Raji (cell line): ENCODE results near the gene FER1L5.

Experiments used
- POLR2A ChIP-seq: IDR thresholded peaks from 2 replicates; pipeline ENCODE4 v1.6.1; 2011; ENCODE audit warnings: low read depth, low read length, control low read depth; ENCODE audit not compliant: insufficient read depth

Gene FER1L5

DNA sequence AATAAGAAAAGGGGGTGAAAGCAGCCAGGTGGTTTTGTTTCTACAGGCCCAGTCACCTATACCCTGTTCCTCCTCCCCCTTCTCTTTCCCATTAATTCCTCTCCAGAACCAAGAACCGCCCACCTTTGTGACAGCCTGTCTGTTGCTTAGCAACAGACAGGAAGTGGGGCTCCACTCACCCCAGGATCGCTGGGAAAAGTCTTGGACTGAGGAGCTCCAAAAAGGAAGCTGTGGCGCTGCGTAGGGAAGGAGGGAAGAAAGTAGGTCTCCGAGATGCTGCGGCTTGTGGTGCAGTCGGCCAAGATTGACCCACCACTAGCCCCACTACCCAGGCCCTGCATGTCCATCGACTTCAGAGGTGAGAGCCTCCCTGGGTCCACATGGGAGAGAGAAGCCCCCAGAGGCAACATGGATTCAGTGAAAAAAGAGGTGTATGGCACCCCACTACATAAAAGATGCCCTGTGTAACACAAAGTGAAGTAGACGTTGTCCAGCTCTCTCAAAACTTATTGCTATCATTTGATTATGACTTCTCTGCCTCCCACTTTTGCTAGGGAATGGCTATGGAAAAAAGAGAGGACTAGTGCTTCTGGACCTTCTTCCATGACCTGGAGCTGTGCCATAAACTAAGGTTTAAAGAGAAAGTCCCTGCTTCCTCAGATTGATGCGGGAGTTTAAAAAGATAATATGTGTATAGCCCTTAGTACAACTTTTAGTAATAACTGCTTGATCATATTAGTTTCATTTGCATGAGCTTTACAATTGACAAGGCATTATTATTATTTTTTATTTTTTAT lies at the start of gene FER1L5:
Gene FER1L5, plus strand, starts transcription at position 201 of the 797 bp plus-strand sequence. Its CDS starts 73 bp downstream, at position 274.
- no peak for TF ChIP-seq POLR2A

DNA sequence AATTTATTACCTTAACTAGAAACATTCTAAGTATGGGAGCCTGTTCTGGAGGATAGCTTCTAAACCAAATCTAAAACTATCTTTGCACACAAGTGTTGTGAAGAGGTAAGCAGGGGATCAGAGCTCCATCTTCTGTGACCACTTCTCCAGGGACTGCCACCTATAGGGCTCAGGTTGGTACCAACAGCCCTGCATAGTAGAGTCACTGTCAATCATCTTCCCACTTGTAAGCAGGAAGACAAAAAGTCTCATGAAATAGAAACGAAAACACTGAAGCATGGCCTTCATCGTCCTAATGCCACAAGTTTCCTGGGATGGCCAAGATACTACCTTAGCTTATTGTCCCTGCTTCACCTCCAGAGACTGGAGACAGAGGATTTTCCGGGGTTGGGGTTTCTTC lies 48.3 kb upstream of the FER1L5 start:
- no peak for TF ChIP-seq POLR2A

DNA sequence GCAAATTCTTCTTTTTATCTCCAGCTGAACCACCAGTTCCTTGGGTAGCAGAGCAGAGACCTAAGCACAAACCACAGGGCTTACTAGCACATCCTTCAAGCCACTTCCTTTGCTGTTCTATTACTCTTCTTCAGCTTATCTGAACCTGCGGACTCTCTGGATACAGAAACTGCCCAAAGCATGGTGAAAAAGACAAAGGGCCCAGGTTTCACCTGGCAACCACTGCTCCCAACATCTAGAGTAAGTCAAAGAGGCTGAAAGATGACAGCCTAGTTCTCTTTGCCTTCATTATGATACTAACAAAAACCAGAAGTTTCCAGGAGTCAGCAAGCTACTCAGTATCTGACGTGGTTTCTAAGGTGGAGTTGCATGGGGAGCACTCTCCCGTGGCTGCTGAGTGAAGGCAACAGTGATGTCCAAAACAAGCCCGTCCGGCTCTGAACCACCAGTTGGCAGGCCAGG lies 47.8 kb upstream of the FER1L5 start:
- TF ChIP-seq POLR2A = no peak

DNA sequence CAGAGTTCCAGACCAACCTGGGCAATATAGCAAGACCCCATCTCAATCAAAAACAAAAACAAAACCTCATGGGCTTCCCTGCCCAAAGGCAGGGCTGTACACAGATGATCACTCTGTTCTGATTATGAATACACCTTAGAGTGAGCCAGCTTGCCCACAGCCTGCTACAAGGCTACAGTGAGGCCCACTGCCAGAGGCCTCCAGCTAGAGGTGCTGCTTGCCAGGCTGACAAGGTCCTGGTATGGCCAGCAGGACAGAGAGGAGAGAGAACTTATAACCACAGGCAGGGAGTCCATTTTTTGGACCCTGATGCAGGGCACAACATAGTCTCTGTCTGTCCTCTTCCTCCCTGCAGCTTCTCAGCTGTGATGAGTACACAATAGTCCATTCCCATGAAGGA lies 46.0 kb upstream of the FER1L5 start:
- TF ChIP-seq POLR2A = no peak

DNA sequence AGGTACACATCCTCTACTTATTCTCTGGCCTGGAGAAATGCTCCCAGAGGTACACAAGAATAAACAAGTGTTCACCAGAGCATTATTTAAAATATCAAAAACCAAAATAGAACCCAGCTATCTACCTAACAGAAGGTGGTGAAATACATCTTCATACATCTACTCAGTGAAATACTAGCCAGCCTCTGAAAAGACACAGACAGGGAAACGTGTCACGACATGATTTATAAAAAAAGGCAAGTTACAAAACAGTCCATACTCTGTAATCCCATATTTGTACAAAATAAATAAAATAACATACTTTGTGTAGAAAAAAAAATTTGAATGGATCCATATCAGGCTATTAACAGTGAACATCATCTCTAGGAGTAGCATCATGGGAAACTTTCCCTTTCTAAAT lies 42.6 kb upstream of the FER1L5 start:
- no peak for TF ChIP-seq POLR2A

DNA sequence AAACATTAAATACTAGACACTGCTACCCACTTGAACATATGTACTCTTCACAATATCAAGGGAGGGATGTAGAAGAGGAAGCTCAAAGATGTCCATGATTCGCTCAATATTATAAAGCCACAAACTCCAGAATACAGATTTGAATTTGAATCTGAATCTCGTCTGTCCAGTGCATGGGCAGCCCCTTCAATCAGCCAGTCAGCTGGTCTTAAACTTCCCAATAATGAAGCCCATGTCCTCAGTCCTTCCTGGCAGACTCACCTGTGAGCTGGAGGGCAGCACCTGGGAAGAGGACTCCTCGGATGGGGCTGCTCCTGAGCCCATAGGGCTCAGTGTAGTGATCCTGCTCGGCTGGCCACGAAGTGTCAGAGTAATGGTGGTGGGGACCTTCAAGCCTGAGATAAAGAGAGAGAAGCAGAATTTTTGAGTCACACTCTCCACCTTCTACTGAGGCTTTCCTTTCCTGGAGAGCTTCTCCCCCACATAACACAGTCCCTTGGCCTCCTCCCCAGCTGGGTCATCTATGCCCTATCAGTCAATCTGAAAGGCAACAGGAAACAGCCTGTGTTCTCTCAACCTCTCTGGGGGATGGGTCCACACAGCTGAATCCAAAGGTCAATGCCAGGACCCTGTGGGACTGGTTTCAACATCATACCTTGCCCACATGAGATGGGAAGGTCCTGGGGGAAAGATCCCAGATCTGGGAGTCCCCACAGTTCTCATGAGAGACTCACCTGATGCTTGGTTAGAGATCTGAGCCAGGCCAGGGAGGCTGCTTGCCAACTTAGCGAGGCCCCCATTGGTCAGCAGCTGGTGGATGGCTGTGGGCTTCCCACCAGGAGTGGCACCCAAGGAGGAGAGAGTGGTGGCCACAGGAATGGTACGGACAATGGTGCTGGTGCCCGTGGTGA lies 40.9 kb upstream of the FER1L5 start:
- TF ChIP-seq POLR2A = no peak

DNA sequence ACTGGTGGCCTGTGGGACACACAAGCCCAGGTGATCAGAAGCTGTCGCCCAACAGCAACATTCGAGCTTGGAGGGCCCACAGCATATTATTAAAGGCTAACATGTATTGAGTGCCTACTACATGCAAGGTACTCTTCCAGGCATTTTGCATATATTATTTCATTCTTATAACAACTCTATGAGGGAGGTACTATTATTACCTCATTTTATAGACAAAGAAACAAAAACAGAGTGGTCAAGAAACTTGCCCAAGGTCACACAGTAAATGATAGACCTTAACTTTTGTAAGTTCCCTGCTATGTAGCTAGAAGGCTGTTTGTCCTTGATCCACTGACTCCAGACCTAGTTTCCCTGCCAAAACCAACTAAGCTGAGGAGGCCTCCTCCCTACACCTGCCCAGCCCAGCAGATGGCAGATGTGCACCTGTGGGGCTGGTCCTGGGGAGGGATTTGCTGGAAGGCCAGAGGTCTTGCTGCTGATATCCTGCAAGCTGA lies 40.2 kb upstream of the FER1L5 start:
- TF ChIP-seq POLR2A = no peak

DNA sequence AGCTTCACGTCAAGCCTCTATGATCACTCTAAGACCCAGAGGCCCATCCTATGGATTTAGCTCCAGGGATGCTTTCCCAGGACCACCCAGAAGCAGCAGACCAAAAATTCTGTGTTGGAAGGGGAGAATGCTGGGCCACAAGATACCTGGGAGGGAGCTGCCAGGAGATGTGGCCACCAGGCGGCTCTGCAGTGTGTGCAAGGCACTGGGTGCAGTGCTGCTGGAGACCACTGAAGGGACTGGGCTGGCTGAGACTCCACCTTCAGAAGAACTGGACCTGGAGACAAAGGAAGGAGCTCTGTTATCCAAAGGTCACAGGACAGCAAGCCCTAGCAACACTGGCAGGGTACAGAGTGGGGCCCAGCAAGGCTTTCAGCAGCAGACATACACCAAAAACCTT lies 38.5 kb upstream of the FER1L5 start:
- no peak for TF ChIP-seq POLR2A

DNA sequence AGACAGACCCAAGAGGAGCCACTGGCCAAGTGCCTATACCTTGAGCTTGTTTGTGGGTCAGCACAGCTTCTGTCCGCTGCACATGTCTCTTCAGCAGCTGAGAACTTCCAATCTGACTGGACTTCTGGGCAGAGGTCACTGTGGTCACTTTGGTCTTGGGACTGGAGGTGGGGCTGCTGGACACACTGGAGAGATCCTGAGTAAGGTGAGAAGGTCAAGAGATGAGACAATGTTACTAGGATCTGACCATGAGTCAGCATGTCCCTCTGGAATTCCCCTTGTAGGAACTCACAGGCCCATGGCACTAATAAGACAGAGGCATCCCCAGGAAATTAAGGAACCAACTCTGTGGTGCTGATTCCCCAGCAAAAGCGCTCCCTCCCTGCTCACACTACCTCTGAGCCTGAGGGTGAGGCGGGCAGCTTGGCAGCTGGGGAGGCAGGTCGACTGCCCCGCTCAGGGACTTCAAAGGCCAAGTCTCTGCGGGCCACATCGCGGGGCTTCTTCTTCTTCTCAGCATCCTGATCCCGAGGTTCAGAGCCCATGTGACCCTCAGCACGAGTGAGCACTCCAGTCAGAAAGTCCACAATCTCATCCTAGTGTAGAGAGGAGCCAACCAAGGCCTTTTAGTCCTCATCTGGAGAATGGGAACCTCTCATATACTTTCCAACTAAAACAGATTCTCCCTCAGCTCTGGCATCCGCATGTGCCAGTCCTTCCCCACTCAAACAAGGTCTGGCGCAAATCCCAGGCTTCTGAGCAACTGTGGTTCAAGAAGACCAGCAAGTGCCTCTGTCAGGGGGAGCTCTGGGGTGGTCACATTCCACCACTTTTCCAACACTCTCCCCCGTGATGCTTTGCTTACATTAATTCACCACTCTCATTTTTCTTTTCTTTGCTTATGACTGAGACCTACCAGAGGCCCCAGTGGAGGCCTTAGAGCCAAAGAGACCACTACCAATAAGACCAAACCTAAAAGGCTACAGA lies 33.8 kb upstream of the FER1L5 start:
- TF ChIP-seq POLR2A = no peak

DNA sequence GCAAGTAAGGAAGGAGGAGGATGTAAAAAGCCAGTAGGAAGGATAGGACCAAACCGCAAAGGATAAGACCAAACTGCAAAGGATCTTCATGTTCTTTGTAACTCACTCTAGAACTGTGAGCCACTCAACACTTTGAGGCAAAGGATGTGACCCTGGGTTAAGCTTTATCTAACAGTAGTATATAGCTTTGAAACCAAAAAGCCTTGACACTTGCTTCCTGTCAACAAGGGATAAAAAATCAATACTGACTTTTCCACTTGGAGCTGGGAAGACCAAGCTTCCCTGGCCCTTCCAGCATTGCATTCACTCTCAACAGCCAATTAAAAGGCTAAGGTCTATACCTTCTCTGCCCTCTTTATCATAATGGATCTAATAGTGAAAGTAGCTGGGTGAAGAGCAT lies 26.4 kb upstream of the FER1L5 start:
- no peak for TF ChIP-seq POLR2A

DNA sequence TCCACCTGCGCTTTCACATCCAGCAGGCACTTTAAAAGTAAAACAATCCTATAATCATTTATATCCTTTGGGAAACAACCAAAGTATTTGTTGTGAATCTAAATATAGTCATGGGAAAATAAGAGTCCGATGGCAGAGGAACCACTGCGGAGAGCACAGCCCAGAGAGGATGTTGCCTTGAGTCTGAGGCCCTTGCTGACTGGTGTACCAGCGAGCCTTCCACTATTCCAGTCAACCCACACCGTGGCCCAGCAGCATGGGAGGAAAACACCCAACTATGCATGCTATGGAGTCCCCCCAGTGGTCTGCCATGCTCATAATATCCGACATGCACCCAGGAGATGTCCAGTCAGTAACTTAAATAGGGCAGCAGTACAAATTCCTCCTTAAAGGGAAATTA lies 26.0 kb upstream of the FER1L5 start:
- no peak for TF ChIP-seq POLR2A

DNA sequence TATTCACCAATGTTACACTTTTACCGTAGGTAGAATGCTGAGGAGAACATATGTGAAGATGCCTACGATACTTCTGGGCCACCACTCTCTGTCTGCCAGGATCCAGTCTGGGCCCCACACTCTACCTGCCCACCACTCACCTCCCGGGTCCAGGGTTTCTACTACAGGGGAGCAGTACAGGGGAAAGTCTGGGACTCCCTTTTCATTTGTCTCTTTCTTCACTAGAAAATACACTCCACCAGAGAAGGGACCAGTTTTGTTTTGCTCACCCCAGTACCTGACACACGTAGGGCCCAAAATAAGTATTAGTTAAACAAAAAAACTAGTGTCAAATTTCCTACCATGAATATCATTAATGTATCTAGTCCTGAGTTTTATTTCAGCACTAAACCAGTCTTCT lies 25.6 kb upstream of the FER1L5 start:
- TF ChIP-seq POLR2A = no peak

DNA sequence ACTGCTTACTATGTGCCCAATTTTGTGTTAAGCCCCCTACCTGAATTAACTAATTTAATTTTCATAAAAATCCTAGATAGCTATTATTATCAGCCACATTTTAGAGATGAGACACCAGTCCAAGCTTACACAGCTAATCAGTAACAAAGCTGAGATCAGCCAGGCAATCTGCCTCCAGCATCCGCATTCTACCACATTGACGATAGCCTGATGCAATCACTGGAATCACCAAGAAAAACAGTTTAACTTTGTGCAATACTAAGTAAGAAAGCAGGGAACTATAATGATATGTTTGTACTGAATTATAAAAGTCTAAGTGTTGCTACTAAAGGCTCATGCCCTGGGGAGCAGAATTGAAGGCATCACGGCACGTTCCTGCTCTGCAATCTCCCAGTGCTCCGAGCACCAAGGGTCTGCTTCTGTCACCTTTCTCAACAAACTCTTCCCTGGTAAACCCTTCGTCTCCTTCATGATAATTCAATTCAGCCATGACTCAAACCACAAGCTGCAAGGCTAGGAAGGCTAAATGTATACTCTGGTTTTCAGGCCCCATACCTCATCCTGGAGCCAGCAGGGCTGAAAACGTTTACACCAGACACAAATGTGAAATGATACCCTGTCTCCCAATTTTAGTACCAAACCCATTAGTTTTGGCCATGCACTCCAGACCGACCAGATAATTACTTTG lies 23.8 kb upstream of the FER1L5 start:
- no peak for TF ChIP-seq POLR2A

DNA sequence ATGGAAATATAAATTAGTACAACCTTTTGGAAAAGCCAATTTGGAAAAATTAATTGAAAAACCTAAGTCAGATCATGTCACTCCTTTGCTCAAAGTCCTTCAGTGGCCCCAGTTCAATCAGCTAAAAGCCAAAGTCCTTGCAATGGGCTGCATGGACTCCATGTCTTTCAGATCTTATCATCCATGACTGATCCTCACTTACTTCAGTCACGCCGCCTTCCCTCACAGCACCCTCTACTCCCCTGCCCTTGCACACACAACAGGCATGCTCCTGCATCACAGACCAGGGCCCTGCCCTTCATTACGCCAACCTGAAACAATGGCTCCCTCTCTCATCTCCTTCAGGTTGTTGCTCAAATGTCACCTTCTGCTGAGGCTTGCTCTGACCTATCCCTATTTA lies 20.0 kb upstream of the FER1L5 start:
- TF ChIP-seq POLR2A = no peak
